ENCODE measurements around the gene ERFL. TPM values are rescaled to one million over a fixed set of nuclear protein-coding genes. Genes with fewer than 3 reads are reported as not detected.

ERFL gene
- total RNA-seq, 1 experiment from 2014 or later, result not detected

DNA sequence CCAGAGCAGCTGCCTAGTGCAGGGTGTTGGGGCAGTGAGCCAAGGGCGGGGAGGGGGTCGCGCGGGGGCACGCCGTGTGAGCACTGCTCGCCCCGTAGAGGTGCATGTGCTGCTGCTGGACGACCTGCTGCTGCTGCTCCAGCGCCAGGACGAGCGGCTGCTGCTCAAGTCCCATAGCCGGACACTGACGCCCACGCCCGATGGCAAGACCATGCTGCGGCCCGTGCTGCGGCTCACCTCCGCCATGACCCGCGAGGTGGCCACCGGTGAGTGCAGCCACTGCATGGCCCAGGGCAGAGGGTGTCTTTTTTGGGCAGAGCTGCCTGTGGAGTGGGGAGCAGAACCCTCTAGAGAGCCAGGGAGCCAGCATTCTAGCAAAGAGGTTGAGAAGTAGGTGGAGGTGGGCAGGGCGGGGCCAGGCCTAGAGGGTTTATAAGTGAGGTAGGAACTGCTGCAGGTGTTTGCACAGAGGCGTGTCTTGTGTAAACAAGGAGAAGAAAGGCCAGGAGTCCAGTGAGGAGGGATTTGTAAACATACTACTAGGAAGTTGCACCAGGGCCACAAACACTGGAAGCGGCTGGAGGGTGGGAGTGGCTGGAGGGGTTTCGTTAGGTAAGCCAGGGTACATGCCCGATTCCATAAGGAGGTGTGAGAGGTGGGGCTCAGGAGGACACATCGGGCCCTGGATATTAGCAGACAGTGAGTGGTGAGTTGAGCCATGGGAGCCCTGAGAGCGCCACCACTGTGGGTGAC lies 24.0 kb downstream of the ERFL start:
- POLR2A ChIA-PET, result no interaction called here
- no peaks in the 10 kb centered on the region for H3K27me3 Mint-ChIP-seq (ENCODE audit: insufficient read depth, unreplicated experiment)
- peaks cover 81% of the 10 kb centered on the region for H3K36me3 Mint-ChIP-seq (ENCODE audit: insufficient read depth, unreplicated experiment)
- no peaks in the 10 kb centered on the region for H3K9me3 Mint-ChIP-seq (ENCODE audit: unreplicated experiment)
- H3K4me1 Mint-ChIP-seq (ENCODE audit: insufficient read depth, unreplicated experiment), result no peaks in the 10 kb centered on the region
- no peak overlapping the region for H3K27ac Mint-ChIP-seq (ENCODE audit: low read depth, unreplicated experiment)
- CTCF ChIA-PET, result interaction anchor here (1.0 to 1.4 kb wide), 2 partner anchors 30 to 205 kb away, joined by 3 to 5 read pairs; no protein-coding TSS in a partner anchor
- TF ChIP-seq, protein P1, sequence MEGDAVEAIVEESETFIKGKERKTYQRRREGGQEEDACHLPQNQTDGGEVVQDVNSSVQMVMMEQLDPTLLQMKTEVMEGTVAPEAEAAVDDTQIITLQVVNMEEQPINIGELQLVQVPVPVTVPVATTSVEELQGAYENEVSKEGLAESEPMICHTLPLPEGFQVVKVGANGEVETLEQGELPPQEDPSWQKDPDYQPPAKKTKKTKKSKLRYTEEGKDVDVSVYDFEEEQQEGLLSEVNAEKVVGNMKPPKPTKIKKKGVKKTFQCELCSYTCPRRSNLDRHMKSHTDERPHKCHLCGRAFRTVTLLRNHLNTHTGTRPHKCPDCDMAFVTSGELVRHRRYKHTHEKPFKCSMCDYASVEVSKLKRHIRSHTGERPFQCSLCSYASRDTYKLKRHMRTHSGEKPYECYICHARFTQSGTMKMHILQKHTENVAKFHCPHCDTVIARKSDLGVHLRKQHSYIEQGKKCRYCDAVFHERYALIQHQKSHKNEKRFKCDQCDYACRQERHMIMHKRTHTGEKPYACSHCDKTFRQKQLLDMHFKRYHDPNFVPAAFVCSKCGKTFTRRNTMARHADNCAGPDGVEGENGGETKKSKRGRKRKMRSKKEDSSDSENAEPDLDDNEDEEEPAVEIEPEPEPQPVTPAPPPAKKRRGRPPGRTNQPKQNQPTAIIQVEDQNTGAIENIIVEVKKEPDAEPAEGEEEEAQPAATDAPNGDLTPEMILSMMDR (IDR thresholded peaks at IDR 0.05; ENCODE audit: unreplicated experiment), result no peak
- no peak for DNase-seq (ENCODE audit: unreplicated experiment)
- H3K4me3 Mint-ChIP-seq (ENCODE audit: unreplicated experiment), result no peak overlapping the region
- no TSS peak for BruUV-seq (replicated peaks)
- intact Hi-C loops (cut with micrococcal nuclease), result no loop called here

GRCh38 chr19:41903193-41903953 lies 24.9 kb downstream of the ERFL start:
- CTCF ChIA-PET, result interaction anchor here (0.6 to 1.0 kb wide), 4 partner anchors 15 to 205 kb away, joined by 3 read pairs; no protein-coding TSS in a partner anchor
- no TSS peak for BruUV-seq (replicated peaks)

DNA sequence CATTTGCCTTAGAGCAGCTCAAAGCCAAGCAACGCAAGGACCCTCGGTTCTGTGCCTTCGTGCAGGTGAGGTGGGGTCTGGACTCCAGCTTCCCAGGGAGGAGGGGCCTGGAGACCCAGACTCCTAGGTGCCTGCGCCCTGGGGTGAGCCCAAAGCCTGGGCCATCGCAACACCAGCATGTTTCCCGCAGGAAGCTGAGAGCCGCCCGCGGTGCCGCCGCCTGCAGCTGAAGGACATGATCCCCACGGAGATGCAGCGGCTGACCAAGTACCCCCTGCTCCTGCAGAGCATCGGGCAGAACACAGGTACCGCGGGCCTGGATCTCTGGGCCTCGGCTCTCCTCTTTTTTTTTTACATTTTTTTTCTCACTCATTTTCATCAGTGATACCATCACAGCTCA lies 25.7 kb downstream of the ERFL start:
- TF ChIP-seq, protein P1 (IDR thresholded peaks at IDR 0.05; ENCODE audit: unreplicated experiment), result no peak
- no TSS peak for BruUV-seq (replicated peaks)
- H3K36me3 Mint-ChIP-seq (ENCODE audit: insufficient read depth, unreplicated experiment), result peaks cover 91% of the 10 kb centered on the region
- H3K27ac Mint-ChIP-seq (ENCODE audit: low read depth, unreplicated experiment), result no peak overlapping the region
- H3K4me3 Mint-ChIP-seq (ENCODE audit: unreplicated experiment), result no peak overlapping the region
- H3K27me3 Mint-ChIP-seq (ENCODE audit: insufficient read depth, unreplicated experiment), result no peaks in the 10 kb centered on the region
- CTCF ChIA-PET, result interaction anchor here (0.7 kb wide), 3 partner anchors 31 to 48 kb away, joined by 3 read pairs; no protein-coding TSS in a partner anchor
- intact Hi-C loops (cut with micrococcal nuclease), result no loop called here
- no peaks in the 10 kb centered on the region for H3K9me3 Mint-ChIP-seq (ENCODE audit: unreplicated experiment)
- H3K4me1 Mint-ChIP-seq (ENCODE audit: insufficient read depth, unreplicated experiment), result no peaks in the 10 kb centered on the region
- POLR2A ChIA-PET, result no interaction called here
- DNase-seq (ENCODE audit: unreplicated experiment), result no peak

More at GRCh38 chr19:41903193-41903953, 24.9 kb downstream of the ERFL start:
- no peaks in the 10 kb centered on the region for H3K4me1 Mint-ChIP-seq (ENCODE audit: insufficient read depth, unreplicated experiment)
- H3K36me3 Mint-ChIP-seq (ENCODE audit: insufficient read depth, unreplicated experiment), result peaks cover 83% of the 10 kb centered on the region
- POLR2A ChIA-PET, result no interaction called here
- H3K27me3 Mint-ChIP-seq (ENCODE audit: insufficient read depth, unreplicated experiment), result no peaks in the 10 kb centered on the region
- H3K27ac Mint-ChIP-seq (ENCODE audit: low read depth, unreplicated experiment), result no peak overlapping the region
- H3K9me3 Mint-ChIP-seq (ENCODE audit: unreplicated experiment), result no peaks in the 10 kb centered on the region
- TF ChIP-seq, protein P1 (IDR thresholded peaks at IDR 0.05; ENCODE audit: unreplicated experiment), result no peak
- intact Hi-C loops (cut with micrococcal nuclease), result no loop called here
- DNase-seq (ENCODE audit: unreplicated experiment), result no peak
- no peak overlapping the region for H3K4me3 Mint-ChIP-seq (ENCODE audit: unreplicated experiment)

- TF ChIP-seq, protein P1 (IDR thresholded peaks at IDR 0.05; ENCODE audit: unreplicated experiment), result no peak
- Mint-ChIP-seq H3K36me3 (ENCODE audit: insufficient read depth, unreplicated experiment) (peaks cover 89% of the 10 kb centered on the region), H3K9me3 (ENCODE audit: unreplicated experiment) (no peaks in the 10 kb centered on the region), H3K27ac (ENCODE audit: low read depth, unreplicated experiment) (no peak overlapping the region), H3K4me1 (ENCODE audit: insufficient read depth, unreplicated experiment) (no peaks in the 10 kb centered on the region), H3K27me3 (ENCODE audit: insufficient read depth, unreplicated experiment) (no peaks in the 10 kb centered on the region), H3K4me3 (ENCODE audit: unreplicated experiment) (no peak overlapping the region)
- DNase-seq (ENCODE audit: unreplicated experiment), result no peak
- ChIA-PET POLR2A (no interaction called here), CTCF (interaction anchor here (0.7 to 0.8 kb wide), 2 partner anchors 34 to 51 kb away, joined by 3 read pairs; no protein-coding TSS in a partner anchor)
- BruUV-seq (replicated peaks), result no TSS peak
- intact Hi-C loops (cut with micrococcal nuclease), result no loop called here
These were observed 26.4 kb downstream of the ERFL start for GRCh38 chr19:41901707-41902360.
